Kidney (tissue), 14 donors: ENCODE data around the gene ZNF358. TPM values are rescaled to one million over a fixed set of nuclear protein-coding genes. Genes with fewer than 3 reads are reported as not detected.

ENCODE experiments used
- DNase-seq, 5 donors: peaks; one replicate each; pipeline ENCODE4 v3.0.0-alpha.2; 2013 to 2020
- FAIRE-seq: peaks from 2 replicates; lab custom pipeline; 2012; peaks lifted over from hg19 to GRCh38; lab: Jason Lieb, UNC
- H3K27ac ChIP-seq, 2 donors: one replicate each; pipeline ENCODE4 v1.7.0; 2013; ENCODE audit warnings: low read depth in 2 of 2, low read length in 2 of 2, inconsistent platforms in 1 of 2
- H3K27me3 ChIP-seq: one replicate; pipeline ENCODE4 v1.7.1; 2013; ENCODE audit warnings: low read length, inconsistent platforms; ENCODE audit not compliant: control insufficient read depth, insufficient read depth
- H3K36me3 ChIP-seq, 3 donors: one replicate each; pipeline versions ENCODE4 v1.7.0 to v1.7.1; 2013; ENCODE audit warnings: low read length in 3 of 3, control low read depth in 1 of 3, inconsistent platforms in 1 of 3; ENCODE audit not compliant: insufficient read depth in 3 of 3, control insufficient read depth in 2 of 3
- H3K4me1 ChIP-seq, 3 donors: one replicate each; pipeline versions ENCODE4 v1.7.0 to v1.7.1; 2013; ENCODE audit warnings: low read length in 3 of 3, inconsistent platforms in 1 of 3, low read depth in 1 of 3; ENCODE audit not compliant: control insufficient read depth in 2 of 3, insufficient read depth in 2 of 3
- H3K4me3 ChIP-seq, 3 donors: one replicate each; pipeline versions ENCODE4 v1.7.0 to v1.8.1; 2013; ENCODE audit warnings: low read length in 3 of 3, control low read depth in 1 of 3, inconsistent platforms in 1 of 3
- H3K9ac ChIP-seq, 3 donors: one replicate each; pipeline versions ENCODE4 v1.7.0 to v1.7.1; 2013; ENCODE audit warnings: low read length in 3 of 3, control low read depth in 1 of 3, inconsistent platforms in 1 of 3
- H3K9me3 ChIP-seq, 3 donors: one replicate each; pipeline versions ENCODE4 v1.7.0 to v1.7.1; 2013; ENCODE audit warnings: low read length in 3 of 3, control low read depth in 1 of 3, inconsistent platforms in 1 of 3; ENCODE audit not compliant: control insufficient read depth in 2 of 3, insufficient read depth in 1 of 3
- intact Hi-C: fragments of 100-400 bp; cut with DNase I; formaldehyde crosslinking; loops from one replicate; pipeline ENCODE4 v1.11.1; 2022
- polyA plus RNA-seq: library from polyadenylated mRNA; stranded (reverse); fragments of 350-450 nt; fragmentation: Illumina TruSeq; extraction: RNeasy Lipid Tissue Mini Kit (QIAGEN cat#74804); gene quantifications from one replicate; pipeline ENCODE4 v1.2.3, GENCODE V29; 2014; ENCODE audit warnings: low read depth, low replicate concordance; ENCODE audit not compliant: insufficient read depth
- total RNA-seq: library from RNA; stranded (reverse); fragmentation: NEBNext Ultra II Directional; extraction: Animal tissue kit (Norgen Biotek cat#: 25700); gene quantifications from one replicate; pipeline ENCODE4 v1.2.1, GENCODE V29; 2021
- TF ChIP-seq, protein P1 (sequence below): IDR thresholded peaks from 3 replicates; pipeline ENCODE4 v1.5.1; 2012; ENCODE audit warnings: mild to moderate bottlenecking, moderate library complexity, borderline replicate concordance; ENCODE audit not compliant: insufficient read depth; ENCODE audit errors: extremely low read depth
- donor health status: control.
- donor health status: control.
- donor health status: control.
- donor health status: control.
- donor health status: control.
- donor health status: DM: yes; HTN: yes; CAD: no.
- donor health status: Normal renal cell carcinoma (clear cell type).

ZNF358 gene
- total and polyA plus RNA-seq, 2 donors from 2014 or later: 39.1 to 79.1 TPM

DNA sequence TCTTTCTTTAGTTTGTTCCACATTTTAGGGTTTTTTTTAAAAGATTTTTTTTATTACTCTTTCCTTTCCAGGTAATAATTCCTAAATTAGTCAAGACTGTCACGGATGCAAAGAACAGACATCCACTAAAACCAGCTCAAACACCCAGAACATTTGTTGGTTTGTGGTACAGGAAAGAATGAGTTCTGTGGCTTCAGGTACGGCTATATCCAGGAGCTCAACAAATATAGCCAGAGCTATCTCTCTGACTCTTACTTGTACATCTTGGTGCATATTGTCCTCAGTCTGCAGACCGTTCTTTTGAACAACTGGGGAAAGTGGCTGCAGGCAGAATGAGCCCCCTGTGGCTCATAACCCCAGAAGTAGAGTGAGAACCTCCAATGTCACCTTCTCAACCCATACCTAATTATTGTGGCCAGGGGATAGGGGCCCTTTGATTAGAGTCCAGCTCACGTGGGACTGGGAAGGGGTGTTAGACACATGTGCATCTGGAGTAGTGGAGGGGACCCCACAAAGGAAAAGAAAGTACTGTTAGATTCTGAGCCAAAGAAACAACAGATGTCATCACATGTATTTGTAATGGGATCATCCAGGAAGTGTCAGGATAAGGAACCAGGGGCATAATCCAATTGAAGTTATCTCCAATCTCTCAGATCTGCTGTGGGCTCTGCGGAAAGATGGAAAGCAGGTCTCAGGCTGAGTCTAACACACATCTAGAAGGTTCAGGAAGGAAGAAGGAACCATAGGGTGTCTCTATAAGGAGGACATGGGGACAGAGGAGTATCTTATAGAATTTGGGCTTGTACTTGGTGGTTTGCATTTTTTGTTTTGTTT is 1.9 kb upstream of the ZNF358 start:
- TF ChIP-seq, protein P1, sequence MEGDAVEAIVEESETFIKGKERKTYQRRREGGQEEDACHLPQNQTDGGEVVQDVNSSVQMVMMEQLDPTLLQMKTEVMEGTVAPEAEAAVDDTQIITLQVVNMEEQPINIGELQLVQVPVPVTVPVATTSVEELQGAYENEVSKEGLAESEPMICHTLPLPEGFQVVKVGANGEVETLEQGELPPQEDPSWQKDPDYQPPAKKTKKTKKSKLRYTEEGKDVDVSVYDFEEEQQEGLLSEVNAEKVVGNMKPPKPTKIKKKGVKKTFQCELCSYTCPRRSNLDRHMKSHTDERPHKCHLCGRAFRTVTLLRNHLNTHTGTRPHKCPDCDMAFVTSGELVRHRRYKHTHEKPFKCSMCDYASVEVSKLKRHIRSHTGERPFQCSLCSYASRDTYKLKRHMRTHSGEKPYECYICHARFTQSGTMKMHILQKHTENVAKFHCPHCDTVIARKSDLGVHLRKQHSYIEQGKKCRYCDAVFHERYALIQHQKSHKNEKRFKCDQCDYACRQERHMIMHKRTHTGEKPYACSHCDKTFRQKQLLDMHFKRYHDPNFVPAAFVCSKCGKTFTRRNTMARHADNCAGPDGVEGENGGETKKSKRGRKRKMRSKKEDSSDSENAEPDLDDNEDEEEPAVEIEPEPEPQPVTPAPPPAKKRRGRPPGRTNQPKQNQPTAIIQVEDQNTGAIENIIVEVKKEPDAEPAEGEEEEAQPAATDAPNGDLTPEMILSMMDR: no peak
- no peaks in the 10 kb centered on the region for H3K27me3 ChIP-seq
- no peaks in the 10 kb centered on the region for H3K9me3 ChIP-seq
- FAIRE-seq: no peak
- H3K4me1 ChIP-seq: peaks cover 0 to 9% (median 4%) of the 10 kb centered on the region in 3 donors
- intact Hi-C loops: no loop called here
- H3K9ac ChIP-seq: no peak overlapping the region
- no peak overlapping the region for H3K27ac ChIP-seq
- no peaks in the 10 kb centered on the region for H3K36me3 ChIP-seq
- DNase-seq: no peak
- no peak overlapping the region for H3K4me3 ChIP-seq

DNA sequence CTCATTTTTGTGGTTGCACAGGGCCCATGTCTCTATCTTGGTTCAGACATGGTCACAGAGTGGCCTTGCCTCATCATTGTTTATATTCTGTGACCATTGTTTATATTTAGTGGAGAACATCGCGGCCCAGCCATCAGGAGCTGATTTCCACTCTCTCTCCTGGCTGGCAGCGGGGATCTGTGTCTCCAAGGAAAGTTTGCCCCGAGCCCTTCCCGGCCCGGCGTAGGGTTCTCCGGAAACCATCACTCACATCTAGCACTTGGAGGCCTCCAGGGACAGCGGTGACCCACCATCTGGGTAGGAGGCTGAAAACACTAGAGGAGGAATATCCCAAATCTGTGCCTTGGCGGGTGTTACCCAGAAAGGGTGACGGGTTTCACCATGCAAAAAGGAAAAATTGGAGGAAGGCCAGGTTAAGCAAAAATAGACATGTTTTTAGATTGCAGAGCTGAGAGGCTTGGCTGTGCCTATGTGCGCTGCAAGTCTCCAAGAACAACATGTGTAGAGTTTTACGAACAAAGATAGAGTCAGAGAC is 726 bp upstream of the ZNF358 start:
- Histone ChIP-seq H3K9me3 (no peaks in the 10 kb centered on the region), H3K36me3 (no peaks in the 10 kb centered on the region), H3K27me3 (no peaks in the 10 kb centered on the region), H3K4me1 (peaks cover 0 to 9% (median 4%) of the 10 kb centered on the region in 3 donors), H3K9ac (peak overlapping the region; percentile 5 to 76 (median 52)), H3K27ac (peak overlapping the region; percentile 8 to 78), H3K4me3 (peak overlapping the region; percentile 52 to 83 (median 65))
- DNase-seq (peak in 1 of 5 donors; percentile 35), FAIRE-seq (no peak)
- TF ChIP-seq, protein P1: no peak
- intact Hi-C loops: no loop called here

DNA sequence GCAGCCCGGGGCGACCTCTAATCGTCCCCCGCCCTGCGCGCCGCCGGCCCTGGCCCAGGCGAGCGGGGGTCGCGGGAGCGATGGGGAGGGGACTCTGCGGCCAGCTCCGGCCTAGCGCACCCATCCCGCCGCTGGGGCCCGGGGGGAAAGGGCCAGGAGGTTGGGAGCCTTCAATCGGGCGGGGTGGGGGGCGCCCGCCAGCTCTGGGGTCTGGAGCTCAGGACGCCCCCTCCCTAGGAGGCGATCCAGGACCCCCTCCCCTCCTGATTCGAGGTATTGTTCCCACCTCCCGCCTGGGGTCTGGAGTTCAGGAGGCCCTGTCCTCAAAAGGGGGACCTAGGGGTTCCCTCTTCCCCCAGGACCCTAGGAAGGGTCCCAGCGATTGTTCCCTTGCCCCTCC is 430 bp downstream of the ZNF358 start:
- intact Hi-C loops: no loop called here
- Histone ChIP-seq H3K4me3 (peak overlapping the region; percentile 62 to 64 (median 63)), H3K9ac (peak overlapping the region; percentile 37 to 74 (median 44)), H3K27me3 (no peaks in the 10 kb centered on the region), H3K27ac (peak overlapping the region in 1 of 2 donors; percentile 60), H3K36me3 (no peaks in the 10 kb centered on the region), H3K9me3 (no peaks in the 10 kb centered on the region), H3K4me1 (peaks cover 0 to 9% (median 4%) of the 10 kb centered on the region in 3 donors)
- TF ChIP-seq, protein P1: no peak
- DNase-seq: peak in 3 of 5 donors; percentile 48 to 75 (median 72)
- no peak for FAIRE-seq
